Umbilical cord (tissue), 2 donors: ENCODE data around the gene GBE1. TPM values are rescaled to one million over a fixed set of nuclear protein-coding genes. Genes with fewer than 3 reads are reported as not detected.

Experiments
- DNase-seq: peaks from one replicate; pipeline ENCODE4 v3.0.0-alpha.2; 2015; ENCODE audit warnings: low spot score
- total RNA-seq: library from RNA; depleted of rRNA; stranded (reverse); fragments of >200 nt; gene quantifications from one replicate; pipeline ENCODE4 v1.2.3, GENCODE V29; 2014; ENCODE audit warnings: low replicate concordance; ENCODE audit not compliant: insufficient read depth

The GBE1 gene
- total RNA-seq, 1 donor from 2014 or later = 114 TPM

DNA sequence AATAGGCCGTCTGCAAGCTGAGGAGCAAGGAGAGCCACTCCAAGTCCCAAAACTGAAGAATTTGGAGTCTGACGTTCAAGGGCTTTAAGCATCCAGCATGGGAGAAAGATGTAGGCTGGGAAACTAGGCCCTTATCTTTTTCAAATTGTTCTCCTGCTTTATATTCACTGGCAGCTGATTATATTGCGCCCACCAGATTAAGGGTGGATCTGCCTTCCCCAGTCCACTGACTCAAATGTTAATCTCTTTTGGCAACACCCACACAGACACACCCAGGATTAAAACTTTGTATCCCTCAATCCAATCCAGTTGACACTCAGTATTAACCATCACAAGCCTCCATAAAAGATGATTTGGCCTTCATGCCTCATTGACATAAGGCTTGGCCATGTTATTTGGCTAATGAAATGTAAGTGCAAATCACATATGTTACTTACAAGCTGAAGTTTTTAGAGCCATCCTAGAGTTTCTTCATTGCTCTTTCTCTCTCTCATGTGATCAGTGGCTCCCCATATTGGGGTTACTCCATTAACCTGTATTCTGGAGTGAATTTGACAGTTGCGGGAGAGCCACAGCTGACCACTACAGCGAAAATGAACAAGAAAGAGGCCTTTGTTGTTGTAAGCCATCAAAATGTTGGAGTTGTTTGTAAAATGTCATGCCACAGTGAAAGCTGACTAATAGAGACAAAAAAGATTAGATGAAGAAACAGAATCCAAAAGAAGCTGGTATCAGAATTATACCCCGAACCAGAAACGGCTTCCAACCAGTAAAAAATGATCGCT, 61.7 kb downstream of the GBE1 start:
- DNase-seq = peak; percentile 9

DNA sequence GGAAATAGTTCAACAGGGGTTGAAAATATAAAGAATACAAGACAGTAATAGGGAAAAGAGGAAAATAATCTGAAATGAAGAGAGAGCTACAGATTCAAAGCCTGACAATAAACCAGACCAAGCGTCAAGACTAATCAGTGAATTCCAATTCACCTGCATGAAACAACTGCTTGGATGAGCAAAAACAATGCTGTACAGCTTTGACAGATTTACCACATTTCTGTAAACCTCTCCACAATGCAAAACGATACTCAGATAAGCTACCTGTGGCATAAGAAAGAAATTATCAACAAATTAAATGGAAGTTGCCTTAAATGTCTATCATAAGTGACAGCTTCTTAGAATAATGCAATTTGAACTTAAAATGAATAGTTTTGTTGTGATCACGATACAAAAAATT, 65.4 kb downstream of the GBE1 start:
- no peak for DNase-seq

DNA sequence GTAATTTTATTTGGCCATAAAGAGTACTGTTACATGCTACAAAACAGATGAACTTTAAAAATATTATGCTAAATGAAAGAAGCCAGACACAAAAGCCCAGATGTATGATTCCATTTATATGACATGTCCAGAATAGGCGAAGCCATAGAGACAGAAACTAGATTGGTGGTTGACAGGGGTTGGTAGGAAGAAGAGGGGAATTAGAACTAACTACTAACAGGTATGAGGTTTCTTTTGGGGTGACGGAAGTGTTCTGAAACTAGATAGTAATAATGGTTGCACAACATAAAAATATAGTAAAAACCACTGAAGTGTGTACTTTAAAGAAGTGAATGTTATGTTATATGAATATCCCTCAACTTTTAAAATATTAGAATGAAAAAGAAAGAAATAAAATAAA, 66.1 kb downstream of the GBE1 start:
- DNase-seq = no peak

DNA sequence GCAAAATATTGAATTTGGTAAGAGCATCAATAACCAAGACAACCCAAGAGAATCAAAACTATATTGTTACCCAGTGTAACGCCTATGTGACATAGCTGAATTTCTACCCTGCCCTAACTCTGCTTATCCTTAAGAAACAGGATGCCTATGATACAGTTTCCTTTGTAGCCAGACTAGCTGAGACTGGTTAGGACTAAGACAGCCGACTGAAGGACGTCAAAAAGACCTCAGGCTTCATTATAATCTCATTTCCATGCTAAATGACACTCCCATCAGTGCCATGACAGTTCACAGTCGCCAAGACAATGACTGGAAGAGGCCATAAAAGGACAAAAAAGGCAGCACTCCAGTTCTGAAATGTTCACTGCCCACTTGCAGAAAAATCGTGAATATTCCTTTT, 66.8 kb downstream of the GBE1 start:
- no peak for DNase-seq

DNA sequence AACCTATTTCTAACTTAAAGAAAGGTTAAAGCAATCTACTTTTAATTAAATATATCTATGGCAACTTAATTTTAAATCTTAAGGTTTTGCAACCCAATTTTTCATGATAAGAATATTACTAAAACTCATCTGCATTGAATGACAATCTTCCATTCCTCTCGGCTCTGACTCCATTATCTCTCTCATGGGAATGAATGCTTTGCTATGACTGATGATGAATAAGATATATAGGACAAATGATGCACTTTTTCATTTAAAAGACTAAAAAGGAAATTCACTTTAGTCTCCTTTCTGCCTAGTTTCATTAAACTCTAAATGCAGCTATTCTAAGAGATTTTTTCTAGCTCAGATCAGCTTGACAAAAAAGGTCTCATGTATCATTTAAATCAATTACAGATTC, 68.7 kb downstream of the GBE1 start:
- DNase-seq = no peak

DNA sequence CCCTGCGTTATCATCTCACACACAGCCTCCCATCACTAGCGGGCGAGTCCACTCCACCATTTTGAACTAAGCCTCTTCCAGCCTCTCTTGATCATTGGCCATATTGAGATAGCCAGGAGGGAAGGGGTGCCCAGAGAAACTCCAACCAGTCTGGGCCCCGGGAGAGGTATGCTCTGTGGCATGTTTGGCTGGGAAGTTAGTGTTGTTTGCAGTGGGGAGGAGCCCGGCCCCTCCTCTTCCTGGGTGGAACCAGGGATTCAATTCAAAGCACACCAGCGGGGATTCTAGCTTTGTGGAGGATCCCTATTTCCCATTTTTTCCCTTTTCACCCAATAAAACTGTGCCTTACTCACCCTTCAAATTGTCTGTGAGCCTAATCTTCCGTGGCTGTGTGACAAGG, 71.8 kb downstream of the GBE1 start:
- DNase-seq = no peak

DNA sequence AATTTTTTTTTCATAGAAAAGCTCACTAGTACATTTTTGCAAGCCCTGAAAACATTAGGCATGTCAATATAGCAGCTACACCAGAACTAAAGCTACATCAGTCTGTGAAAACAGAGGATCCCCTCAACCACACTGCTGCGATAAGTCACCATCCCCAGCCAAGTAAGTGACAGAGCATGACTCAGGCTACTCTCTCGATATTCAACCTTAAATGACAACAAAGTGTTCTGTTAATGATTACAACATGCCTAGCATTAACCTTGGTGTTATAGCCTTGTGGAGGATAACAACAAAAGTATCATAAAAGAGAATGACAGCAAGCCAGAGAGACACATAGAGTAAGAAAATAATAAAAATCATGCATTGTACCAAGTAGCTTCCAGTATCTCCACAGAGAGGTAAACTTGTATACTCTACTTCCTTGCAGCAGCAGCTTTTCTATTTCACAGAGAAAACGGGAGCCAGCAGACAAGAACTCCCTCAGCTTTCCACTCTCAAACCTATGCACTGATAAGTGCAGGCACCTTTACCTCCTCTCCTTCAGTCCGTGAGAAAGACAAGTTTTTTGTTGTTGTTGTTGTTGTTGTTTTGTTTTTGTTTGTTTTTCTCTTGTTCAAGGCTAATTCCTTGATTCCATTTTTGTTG, 76.6 kb downstream of the GBE1 start:
- DNase-seq = no peak

DNA sequence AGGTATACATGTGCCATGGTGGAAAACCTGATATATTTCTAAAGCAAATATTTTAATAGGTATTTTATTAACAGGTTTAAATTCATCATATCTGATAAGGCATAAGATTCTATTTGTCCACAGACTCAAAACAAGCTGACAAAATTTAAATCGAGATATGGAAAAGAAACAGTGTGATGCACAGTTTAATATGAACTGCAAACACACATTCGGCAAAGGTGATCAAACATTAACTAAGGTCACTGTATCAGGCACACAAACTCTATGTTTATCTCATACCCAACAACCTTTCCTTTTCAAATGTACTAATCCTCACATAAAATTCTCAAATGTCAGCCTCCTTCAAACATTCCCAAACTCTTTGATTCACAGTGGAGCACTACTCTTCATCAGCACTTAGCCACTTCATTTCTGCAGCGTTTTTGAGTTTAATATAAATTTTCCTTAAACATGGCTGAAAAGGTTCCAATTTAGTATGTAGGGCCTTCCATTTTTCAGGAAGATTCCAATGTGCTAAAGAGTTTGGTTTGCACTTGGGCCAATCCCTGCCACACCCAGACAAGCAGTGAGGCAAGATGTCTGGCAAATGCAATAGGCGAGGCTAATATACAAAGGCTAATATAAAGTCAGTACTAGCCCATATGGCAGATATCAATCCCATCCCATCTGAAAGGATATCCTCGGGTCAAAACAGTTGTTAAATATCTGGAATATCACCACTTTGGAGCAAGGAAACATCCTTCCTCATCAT, 84.6 kb downstream of the GBE1 start:
- no peak for DNase-seq

DNA sequence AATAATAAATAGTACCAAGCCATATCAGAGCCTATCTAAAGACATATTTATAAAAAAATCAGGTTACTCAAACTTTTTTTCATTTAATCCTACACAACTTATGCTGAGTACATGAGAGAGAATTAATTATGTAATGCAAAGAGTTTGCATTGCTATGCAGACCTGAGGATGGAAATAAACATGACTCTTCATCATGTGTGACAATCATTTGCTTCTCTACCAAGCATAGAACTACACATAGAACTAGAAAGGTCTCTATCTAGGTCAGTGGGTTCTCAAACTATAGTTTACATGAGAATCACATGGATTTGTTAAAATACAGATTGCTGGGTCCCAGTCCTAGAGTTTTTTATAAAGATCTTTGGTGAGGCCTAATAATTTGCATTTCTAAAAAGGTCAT, 86.8 kb downstream of the GBE1 start:
- DNase-seq = no peak

DNA sequence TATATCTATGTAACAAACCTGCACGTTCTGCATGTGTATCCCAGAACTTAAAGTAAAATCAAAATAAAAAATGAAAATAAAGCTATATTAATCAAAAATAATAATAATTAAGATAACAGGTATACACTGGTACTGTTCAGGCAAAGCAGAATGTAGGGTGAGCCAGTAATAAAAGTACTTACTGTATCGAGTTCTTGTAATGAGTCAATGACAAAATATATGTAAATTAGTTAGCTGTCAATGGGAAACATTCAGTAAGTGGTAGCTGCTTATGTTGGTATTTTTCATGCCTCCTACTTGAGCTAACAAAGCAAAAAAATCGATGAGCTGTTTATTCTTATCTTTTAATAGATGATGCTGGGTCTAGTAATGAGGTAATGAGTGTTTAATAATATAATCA, 93.2 kb downstream of the GBE1 start:
- DNase-seq = no peak

DNA sequence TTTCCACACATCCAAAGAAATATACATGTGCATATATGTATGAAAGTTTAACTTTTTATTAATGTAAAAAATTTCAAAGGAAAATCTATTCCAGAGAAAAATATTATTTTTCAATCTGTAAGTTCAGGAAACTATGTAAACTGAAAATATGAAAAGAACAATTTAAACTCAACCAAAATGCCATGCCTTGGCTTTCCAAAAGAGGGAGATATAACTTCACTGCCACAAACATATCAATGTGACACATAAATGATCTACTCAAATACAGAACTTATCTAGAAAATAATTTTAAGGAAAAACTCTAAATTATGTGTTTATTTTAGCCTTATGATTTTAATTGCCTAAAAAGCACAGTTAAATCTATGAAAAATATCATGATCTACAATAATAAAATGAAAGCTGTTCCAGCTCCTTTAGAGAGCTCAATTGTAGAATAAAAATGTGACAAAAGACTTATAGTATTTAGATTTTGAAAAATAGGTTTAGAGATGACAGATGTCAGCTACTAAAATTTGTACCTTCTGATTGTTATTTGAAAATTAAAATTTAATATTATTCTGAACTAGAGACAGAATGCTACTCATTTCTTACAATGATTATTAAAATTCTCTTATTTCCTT, 94.8 kb downstream of the GBE1 start:
- peak; percentile 17 for DNase-seq

DNA sequence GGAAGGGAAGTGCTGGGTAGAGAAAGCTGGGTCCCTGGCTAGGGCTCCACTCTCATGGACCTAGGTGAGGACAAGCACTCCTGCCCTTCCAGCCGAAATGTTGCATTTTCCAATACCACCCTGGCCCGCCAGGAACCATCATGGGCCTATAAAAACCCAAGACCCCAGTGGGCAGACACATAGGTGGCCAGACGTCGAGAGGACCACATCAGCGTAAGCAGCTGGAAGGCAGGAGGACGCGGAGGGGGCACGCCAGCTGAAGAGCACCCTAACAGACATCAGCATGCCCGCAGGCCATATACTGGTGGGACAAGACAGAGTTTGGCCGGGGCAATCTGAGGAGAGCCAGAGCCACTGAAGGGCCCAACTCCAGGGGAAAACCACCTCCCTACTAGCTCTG, 98.3 kb downstream of the GBE1 start:
- no peak for DNase-seq

DNA sequence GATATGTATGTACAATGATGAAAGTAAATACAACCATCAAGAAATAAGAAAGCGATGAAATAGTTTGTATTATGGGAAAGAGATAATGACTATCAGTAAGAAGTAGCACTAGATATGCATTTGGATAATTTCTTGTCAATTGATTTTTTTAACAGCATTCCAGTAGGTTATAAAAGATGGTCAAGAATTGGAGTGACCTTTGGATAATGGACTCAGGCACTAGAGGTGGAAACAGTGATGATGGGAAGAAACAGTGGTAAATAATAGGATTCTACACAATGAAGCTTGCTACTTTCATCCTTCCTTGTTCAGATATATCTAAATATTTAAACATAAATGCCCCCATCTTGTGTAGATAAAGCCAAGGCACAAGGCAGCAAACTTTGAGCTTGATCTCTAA, 101.4 kb downstream of the GBE1 start:
- DNase-seq = no peak

DNA sequence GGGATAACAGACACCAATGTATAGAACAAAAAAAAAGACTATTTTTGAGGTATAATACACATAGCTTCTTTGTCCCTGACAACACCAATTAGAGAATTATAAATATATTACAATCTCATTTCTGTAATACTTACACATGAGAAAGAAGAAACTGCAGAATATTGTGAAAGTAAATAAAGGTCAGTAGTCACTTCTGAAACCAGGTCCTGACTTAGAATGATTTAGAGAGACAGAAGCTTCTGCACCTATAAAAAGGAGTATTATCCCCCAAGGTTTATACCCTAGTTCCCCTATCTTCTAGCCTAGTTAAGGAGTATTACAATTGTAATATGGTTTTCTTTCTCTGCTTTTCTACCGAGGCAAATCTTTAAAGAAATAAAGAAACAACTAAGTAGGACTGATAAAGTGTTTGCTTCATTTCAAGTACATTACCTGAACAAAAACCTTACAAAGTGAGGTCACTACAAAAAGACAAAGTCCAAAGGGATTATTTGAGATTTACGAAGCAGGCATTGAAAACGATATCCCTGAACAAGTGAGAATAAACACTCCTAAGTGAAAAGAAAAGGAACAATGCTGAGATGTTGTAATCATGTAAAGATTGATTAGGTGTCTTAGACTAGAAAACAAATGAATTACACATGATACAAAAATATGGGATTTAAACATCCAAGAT, 103.0 kb downstream of the GBE1 start:
- DNase-seq = no peak

DNA sequence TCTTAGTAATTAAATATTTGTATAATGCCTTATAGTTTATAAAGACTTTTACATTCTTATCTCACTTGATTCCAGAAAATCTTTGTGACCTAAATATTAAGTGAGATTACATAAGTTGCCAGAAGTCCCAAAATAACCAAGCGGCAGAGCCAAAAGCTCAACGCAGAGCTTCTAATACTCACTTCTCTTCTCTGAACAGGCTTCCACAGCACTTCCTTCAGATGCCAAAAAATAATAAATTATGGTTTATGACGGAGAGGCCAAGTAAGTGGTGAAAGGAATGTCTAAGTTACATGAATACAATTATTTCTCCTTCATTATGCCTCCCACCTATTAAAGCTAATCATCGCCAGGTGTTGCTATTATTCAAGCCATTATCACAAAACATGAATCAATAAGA, 110.3 kb downstream of the GBE1 start:
- peak; percentile 3 for DNase-seq

DNA sequence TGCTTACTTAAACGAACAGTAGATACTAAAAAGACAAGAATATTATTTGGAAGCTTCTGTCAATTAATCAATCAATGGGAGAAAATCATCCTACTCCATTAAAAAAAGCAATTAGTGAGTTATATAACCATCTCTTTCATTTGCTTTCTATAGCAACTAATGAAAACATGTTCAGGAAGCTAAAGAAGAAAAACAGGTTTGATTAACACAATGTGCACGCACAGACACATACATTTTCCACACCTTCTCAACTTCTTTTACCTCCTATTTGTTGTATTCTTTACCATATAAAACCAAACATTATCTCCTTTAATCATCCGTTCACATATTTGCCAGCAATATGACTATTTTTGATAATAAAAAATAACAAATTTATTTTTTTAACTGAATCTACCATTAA, 111.3 kb downstream of the GBE1 start:
- no peak for DNase-seq

DNA sequence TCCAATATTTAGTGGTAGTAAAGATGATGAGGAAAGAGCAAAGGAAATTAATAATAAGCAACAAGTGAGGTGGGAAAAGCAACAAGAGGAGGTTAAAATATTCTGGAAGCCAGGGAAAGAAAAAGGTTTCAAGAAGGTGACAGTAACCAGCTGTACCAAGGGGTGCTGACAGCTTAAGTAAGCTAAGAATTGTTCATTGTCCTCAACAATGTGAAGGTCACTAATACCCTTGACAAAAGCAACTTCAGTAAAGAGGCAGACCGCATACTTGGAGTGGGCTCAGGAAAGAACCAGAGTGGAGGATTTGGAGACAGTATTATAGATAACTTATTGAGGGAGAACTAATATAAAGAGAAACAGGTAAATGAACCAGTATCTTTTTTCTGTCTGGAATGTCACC, 116.2 kb downstream of the GBE1 start:
- no peak for DNase-seq

DNA sequence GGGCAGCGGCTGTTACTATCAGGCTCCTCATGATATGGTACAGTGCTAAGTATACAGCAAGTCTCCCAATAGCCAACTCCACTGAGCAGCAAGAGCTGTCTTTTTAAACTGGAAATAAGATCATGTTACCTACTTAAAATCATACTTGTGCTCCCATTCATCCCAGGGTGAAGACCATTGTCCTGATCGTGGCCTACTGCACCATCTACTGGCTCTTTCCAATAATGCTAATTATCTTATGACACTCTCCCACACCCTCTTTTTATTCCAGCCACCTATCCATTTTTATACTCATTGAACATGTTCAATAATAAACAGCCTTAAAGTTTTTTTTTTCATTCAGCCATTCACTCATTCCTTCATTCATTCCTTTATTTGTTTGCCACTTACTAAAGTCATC, 117.7 kb downstream of the GBE1 start:
- peak; percentile 11 for DNase-seq

DNA sequence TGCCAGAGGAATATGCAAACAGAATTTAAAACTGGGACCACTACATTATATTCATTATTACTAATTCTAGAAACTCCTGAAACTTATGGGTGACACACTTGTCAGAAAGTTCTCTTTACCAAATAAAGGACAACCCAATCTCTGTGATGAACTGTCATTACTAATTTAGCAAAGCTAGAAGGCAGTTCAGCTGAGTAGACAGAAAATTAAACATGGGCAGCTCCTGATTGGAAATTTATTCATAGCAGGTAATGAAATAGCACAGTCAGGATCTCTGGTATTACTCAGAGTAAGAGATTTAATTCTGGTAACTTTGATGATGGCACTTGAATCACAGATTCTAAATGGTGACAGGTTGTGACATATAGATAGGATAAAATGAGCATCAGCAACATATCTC, 123.0 kb downstream of the GBE1 start:
- DNase-seq = no peak

DNA sequence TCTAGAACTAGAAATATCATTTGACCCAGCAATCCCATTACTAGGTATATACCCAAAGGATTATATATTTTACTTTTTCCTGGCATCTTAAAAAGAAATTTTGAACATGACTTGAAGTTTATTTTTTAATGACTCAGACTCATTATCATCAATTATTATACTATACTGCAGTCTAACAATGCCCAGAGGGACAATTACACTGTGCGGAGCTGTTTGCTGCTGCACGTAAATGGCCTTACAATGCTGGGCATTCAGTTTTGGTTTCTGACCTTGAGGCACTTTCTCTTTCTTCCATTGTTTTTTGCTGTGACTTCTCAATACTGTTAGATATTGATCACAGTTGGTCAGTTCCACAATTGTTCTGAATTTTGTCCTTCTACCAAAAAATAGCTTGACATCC, 128.8 kb downstream of the GBE1 start:
- no peak for DNase-seq

DNA sequence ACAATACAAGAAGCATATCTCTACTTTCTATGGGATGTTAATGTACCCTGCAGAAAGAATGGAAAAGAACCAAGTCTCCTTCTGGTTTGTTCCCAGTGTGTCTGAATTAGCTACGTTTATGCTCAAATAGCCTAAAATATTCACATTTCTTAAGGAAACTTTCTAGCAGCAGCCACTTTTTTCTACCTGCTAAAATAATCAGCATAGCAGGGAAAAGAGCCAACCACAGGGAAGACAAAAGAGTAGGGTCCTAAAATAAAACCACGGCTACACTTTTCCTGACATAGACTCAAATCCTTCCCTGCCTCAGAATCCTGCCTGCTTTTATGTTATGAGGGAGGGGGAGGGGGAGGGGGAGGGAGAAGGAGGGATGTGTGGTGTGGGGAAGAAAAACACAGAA, 136.7 kb downstream of the GBE1 start:
- DNase-seq = no peak

DNA sequence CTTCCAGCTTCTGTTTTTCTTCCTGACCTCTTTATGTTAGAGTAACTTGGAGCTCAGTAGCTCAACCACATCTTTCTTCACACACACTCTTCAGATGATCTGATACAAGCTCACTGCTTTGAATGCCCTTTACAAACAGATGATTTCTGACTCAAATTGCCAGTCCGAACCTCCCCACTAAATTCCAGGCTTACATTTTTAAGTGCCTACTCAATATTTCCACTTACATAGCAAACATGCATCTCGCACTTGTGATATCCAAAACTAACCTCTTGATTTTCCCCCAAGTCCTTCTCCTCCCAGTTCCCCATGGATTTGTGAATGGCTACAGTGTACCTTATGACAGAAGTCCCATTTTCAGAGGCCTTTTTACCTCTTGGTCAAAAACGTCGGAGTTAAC, 139.1 kb downstream of the GBE1 start:
- DNase-seq = no peak
